Stimulated activated naive CD8-positive, alpha-beta T cell treated with anti-CD3 and anti-CD28 coated beads, Interleukin-15, Interleukin-2, amounts not matched to agents 100 ng/mL and 50 ng/mL, for 24 hours (primary cell): ENCODE data around the gene ST13.
"Not testable (repeated sequence)": the region's sequence is repeated elsewhere in the genome, so short reads cannot be mapped to it uniquely, and the experiment has no call there.

Experiments
- H3K27ac Mint-ChIP-seq: one replicate; pipeline ENCODE4 v1.8.0; 2021; ENCODE audit warnings: mild to moderate bottlenecking, mixed read lengths
- H3K27me3 Mint-ChIP-seq: one replicate; pipeline ENCODE4 v1.8.0; 2021; ENCODE audit warnings: mixed read lengths
- H3K36me3 Mint-ChIP-seq: one replicate; pipeline ENCODE4 v1.8.0; 2021; ENCODE audit warnings: low read depth, mixed read lengths
- H3K4me1 Mint-ChIP-seq: one replicate; pipeline ENCODE4 v1.8.0; 2021; ENCODE audit warnings: low read depth, mixed read lengths
- H3K4me3 Mint-ChIP-seq: one replicate; pipeline ENCODE4 v1.8.0; 2021; ENCODE audit warnings: mild to moderate bottlenecking, mixed read lengths
- H3K9me3 Mint-ChIP-seq: one replicate; pipeline ENCODE4 v1.8.0; 2021; ENCODE audit warnings: mixed read lengths

The ST13 gene

GRCh38 chr22:40856513-40857308 lies at the start of gene ST13, which contains the start of gene XPNPEP3:
TSS of gene ST13 (minus strand) at chr22:40856639. CDS start at chr22:40856540, 99 bp downstream.
TSS of gene XPNPEP3 (plus strand) at chr22:40857148. CDS start at chr22:40857182, 34 bp downstream.
- peaks cover 57% of the 10 kb centered on the region for H3K4me1 Mint-ChIP-seq
- H3K27ac Mint-ChIP-seq, result peak within 1 kb of the TSS; percentile 100

GRCh38 chr22:40904101-40904500 lies 47.7 kb upstream of the ST13 start:
- Mint-ChIP-seq H3K9me3 (no peaks in the 10 kb centered on the region), H3K27me3 (no peaks in the 10 kb centered on the region), H3K4me1 (peaks cover 4% of the 10 kb centered on the region), H3K36me3 (peaks cover 23% of the 10 kb centered on the region), H3K4me3 (no peak overlapping the region), H3K27ac (no peak overlapping the region)

More at GRCh38 chr22:40856513-40857308, at the start of gene ST13, which contains the start of gene XPNPEP3:
- Mint-ChIP-seq H3K9me3 (no peaks in the 10 kb centered on the region), H3K36me3 (peaks cover 34% of the 10 kb centered on the region), H3K27me3 (no peaks in the 10 kb centered on the region), H3K4me3 (peak within 1 kb of the TSS; percentile 99)

GRCh38 chr22:40898850-40899357 lies 42.5 kb upstream of the ST13 start:
- H3K4me1 Mint-ChIP-seq, result peaks cover 11% of the 10 kb centered on the region
- no peaks in the 10 kb centered on the region for H3K9me3 Mint-ChIP-seq
- H3K4me3 Mint-ChIP-seq, result peak overlapping the region; percentile 40
- H3K27me3 Mint-ChIP-seq, result no peaks in the 10 kb centered on the region
- H3K27ac Mint-ChIP-seq, result peak overlapping the region; percentile 38
- peaks cover 6% of the 10 kb centered on the region for H3K36me3 Mint-ChIP-seq

GRCh38 chr22:40894417-40894816 lies 38.0 kb upstream of the ST13 start:
- H3K4me1 Mint-ChIP-seq, result peaks cover 10% of the 10 kb centered on the region
- H3K9me3 Mint-ChIP-seq, result no peaks in the 10 kb centered on the region
- peaks cover 6% of the 10 kb centered on the region for H3K36me3 Mint-ChIP-seq
- H3K4me3 Mint-ChIP-seq, result no peak overlapping the region
- H3K27ac Mint-ChIP-seq, result no peak overlapping the region
- no peaks in the 10 kb centered on the region for H3K27me3 Mint-ChIP-seq

- Mint-ChIP-seq H3K27me3 (no peaks in the 10 kb centered on the region), H3K27ac (no peak overlapping the region), H3K4me3 (no peak overlapping the region), H3K4me1 (no peaks in the 10 kb centered on the region), H3K36me3 (peaks cover 33% of the 10 kb centered on the region), H3K9me3 (no peaks in the 10 kb centered on the region)
These were observed 34.4 kb upstream of the ST13 start for GRCh38 chr22:40890881-40891280.

- H3K9me3 Mint-ChIP-seq, result no peaks in the 10 kb centered on the region
- H3K27ac Mint-ChIP-seq, result no peak overlapping the region
- H3K4me3 Mint-ChIP-seq, result no peak overlapping the region
- H3K27me3 Mint-ChIP-seq, result no peaks in the 10 kb centered on the region
- peaks cover 40% of the 10 kb centered on the region for H3K36me3 Mint-ChIP-seq
- no peaks in the 10 kb centered on the region for H3K4me1 Mint-ChIP-seq
These were observed 32.7 kb upstream of the ST13 start for GRCh38 chr22:40889116-40889515.

- H3K9me3 Mint-ChIP-seq, result no peaks in the 10 kb centered on the region
- H3K27me3 Mint-ChIP-seq, result no peaks in the 10 kb centered on the region
- H3K4me3 Mint-ChIP-seq, result no peak overlapping the region
- H3K36me3 Mint-ChIP-seq, result peaks cover 26% of the 10 kb centered on the region
- H3K27ac Mint-ChIP-seq, result no peak overlapping the region
- no peaks in the 10 kb centered on the region for H3K4me1 Mint-ChIP-seq
These were observed 22.5 kb upstream of the ST13 start for GRCh38 chr22:40878922-40879321.

- Mint-ChIP-seq H3K36me3 (peaks cover 16% of the 10 kb centered on the region), H3K4me1 (no peaks in the 10 kb centered on the region), H3K9me3 (no peaks in the 10 kb centered on the region), H3K4me3 (no peak overlapping the region), H3K27ac (no peak overlapping the region), H3K27me3 (no peaks in the 10 kb centered on the region)
These were observed 21.0 kb upstream of the ST13 start for GRCh38 chr22:40877488-40877887.

- H3K4me3 Mint-ChIP-seq, result no peak overlapping the region
- no peaks in the 10 kb centered on the region for H3K9me3 Mint-ChIP-seq
- H3K27me3 Mint-ChIP-seq, result no peaks in the 10 kb centered on the region
- no peaks in the 10 kb centered on the region for H3K4me1 Mint-ChIP-seq
- H3K27ac Mint-ChIP-seq, result no peak overlapping the region
- peaks cover 13% of the 10 kb centered on the region for H3K36me3 Mint-ChIP-seq
These were observed 20.5 kb upstream of the ST13 start for GRCh38 chr22:40876907-40877306.

- Mint-ChIP-seq H3K36me3 (peaks cover 12% of the 10 kb centered on the region), H3K4me1 (no peaks in the 10 kb centered on the region), H3K27me3 (no peaks in the 10 kb centered on the region), H3K4me3 (no peak overlapping the region), H3K27ac (no peak overlapping the region), H3K9me3 (no peaks in the 10 kb centered on the region)
These were observed 18.7 kb upstream of the ST13 start for GRCh38 chr22:40875111-40875510.

GRCh38 chr22:40874016-40874415 lies 17.6 kb upstream of the ST13 start:
- Mint-ChIP-seq H3K36me3 (peaks cover 13% of the 10 kb centered on the region), H3K4me1 (no peaks in the 10 kb centered on the region), H3K4me3 (no peak overlapping the region), H3K27ac (no peak overlapping the region), H3K27me3 (no peaks in the 10 kb centered on the region), H3K9me3 (no peaks in the 10 kb centered on the region)

- H3K27me3 Mint-ChIP-seq, H3K36me3 Mint-ChIP-seq, H3K4me3 Mint-ChIP-seq, H3K27ac Mint-ChIP-seq, H3K4me1 Mint-ChIP-seq, H3K9me3 Mint-ChIP-seq: not testable (repeated sequence)
These were observed 11.9 kb upstream of the ST13 start for GRCh38 chr22:40868379-40868778.

GRCh38 chr22:40867109-40867508 lies 10.7 kb upstream of the ST13 start:
- Mint-ChIP-seq H3K9me3 (no peaks in the 10 kb centered on the region), H3K36me3 (peaks cover 4% of the 10 kb centered on the region), H3K4me3 (no peak overlapping the region), H3K27me3 (no peaks in the 10 kb centered on the region), H3K27ac (no peak overlapping the region), H3K4me1 (peaks cover 14% of the 10 kb centered on the region)

GRCh38 chr22:40862537-40862936 lies 6.1 kb upstream of the ST13 start:
- Mint-ChIP-seq H3K9me3 (no peaks in the 10 kb centered on the region), H3K4me3 (no peak overlapping the region), H3K4me1 (peaks cover 33% of the 10 kb centered on the region), H3K27me3 (no peaks in the 10 kb centered on the region), H3K27ac (no peak overlapping the region), H3K36me3 (peaks cover 18% of the 10 kb centered on the region)

GRCh38 chr22:40862013-40862412 lies 5.6 kb upstream of the ST13 start, which contains the start of gene DNAJB7:
TSS of gene DNAJB7 (minus strand) at chr22:40862113. CDS start at chr22:40861994, 119 bp downstream.
- no peaks in the 10 kb centered on the region for H3K27me3 Mint-ChIP-seq
- H3K4me3 Mint-ChIP-seq, result no peak within 1 kb of the TSS
- peaks cover 18% of the 10 kb centered on the region for H3K36me3 Mint-ChIP-seq
- no peak within 1 kb of the TSS for H3K27ac Mint-ChIP-seq
- no peaks in the 10 kb centered on the region for H3K9me3 Mint-ChIP-seq
- peaks cover 37% of the 10 kb centered on the region for H3K4me1 Mint-ChIP-seq
